ENCODE results near the gene NOL6.

NOL6 gene

DNA sequence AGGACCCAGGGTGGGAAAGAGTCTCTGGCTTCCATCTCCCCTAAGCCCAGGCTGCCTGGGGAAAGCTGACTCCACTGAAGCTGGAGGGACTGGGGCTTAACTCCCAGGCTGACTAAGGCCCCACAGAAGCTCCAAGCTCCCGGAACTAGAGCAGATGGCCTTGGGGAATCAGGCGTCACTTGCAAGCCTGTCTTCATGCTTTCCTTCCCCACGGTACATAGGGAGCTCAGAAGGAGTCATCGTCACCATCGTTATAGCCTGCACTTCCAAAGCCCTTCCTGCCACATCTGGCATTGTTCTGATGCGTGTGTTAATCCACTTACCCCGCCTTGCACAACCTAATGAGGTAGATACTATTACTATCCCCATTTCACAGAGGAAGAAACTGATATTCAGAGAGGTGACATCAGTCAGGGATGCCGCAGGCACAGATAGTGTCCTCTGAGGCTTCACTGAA lies 37.9 kb downstream of the NOL6 start:
- H3K4me3 ChIP-seq (replicated peaks in 1 of 2; ENCODE audit: low read depth in 2 of 2, low read length in 2 of 2), result no peak overlapping the region
- TF ChIP-seq, protein P1, sequence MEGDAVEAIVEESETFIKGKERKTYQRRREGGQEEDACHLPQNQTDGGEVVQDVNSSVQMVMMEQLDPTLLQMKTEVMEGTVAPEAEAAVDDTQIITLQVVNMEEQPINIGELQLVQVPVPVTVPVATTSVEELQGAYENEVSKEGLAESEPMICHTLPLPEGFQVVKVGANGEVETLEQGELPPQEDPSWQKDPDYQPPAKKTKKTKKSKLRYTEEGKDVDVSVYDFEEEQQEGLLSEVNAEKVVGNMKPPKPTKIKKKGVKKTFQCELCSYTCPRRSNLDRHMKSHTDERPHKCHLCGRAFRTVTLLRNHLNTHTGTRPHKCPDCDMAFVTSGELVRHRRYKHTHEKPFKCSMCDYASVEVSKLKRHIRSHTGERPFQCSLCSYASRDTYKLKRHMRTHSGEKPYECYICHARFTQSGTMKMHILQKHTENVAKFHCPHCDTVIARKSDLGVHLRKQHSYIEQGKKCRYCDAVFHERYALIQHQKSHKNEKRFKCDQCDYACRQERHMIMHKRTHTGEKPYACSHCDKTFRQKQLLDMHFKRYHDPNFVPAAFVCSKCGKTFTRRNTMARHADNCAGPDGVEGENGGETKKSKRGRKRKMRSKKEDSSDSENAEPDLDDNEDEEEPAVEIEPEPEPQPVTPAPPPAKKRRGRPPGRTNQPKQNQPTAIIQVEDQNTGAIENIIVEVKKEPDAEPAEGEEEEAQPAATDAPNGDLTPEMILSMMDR (IDR thresholded peaks at IDR 0.05; ENCODE audit: low read depth, low read length), result no peak
- no peak for DNase-seq (ENCODE audit: low read depth in 2 of 2)

DNA sequence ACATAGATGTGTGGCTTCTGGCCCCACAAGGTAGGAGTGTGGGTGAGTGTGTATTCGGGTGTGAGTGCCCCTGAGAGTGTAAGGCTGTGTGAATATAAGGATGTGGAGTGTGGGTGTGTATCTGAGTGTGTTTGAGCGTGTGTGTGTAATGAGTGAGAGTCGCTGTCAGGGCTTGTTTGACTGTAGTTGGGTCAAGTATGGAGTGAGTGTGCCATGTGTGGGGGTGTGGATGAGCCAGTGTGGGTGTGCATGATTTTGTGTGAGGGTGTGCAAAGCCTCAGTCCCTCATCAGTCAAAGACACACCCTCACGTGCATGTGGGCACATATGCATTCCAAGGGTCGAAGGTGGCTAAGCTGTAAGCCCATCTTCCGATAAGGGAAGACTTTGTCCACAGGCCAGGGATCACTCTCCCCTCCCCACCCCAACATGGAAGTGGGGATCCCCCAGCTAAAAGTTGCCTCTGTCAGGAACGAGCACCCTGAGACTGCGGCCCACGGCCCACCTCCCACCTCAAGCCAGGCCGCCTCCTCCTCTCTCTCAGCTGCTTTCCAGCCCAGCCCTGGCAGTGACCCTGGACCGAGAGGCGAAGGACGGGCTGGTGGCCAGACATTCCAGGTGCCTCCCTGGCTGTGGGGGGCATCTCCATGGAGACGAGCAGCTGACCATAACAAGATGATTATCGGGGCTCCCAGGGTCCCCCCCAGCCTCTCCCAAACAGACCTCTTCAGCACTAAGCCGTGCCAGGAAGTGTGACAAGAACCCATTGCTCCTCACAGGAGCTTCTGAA lies 39.2 kb downstream of the NOL6 start:
- DNase-seq (ENCODE audit: low read depth in 2 of 2), result no peak
- no peak overlapping the region for H3K4me3 ChIP-seq (replicated peaks in 1 of 2; ENCODE audit: low read depth in 2 of 2, low read length in 2 of 2)
- TF ChIP-seq, protein P1 (IDR thresholded peaks at IDR 0.05; ENCODE audit: low read depth, low read length), result no peak

DNA sequence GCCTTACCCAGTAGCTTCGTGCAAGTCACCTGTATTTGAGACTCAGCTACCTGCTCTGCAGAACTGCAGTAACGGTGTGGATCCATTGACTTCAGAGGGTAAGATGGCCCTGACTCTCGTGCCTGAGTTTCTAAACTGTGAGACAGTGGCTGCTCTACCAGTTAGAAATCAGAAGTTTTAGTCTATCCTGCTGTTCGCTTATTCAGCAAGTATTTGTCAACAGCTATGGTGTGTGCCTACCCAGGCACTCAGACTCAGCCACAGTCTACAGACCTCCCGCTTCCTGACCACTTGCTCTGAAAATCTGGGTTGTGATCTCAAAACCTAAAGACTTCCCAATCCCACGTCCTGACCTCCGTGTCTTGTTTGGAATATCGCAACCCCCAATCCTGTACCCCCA lies 39.9 kb downstream of the NOL6 start:
- no peak for DNase-seq (ENCODE audit: low read depth in 2 of 2)
- TF ChIP-seq, protein P1 (IDR thresholded peaks at IDR 0.05; ENCODE audit: low read depth, low read length), result no peak
- no peak overlapping the region for H3K4me3 ChIP-seq (replicated peaks in 1 of 2; ENCODE audit: low read depth in 2 of 2, low read length in 2 of 2)

DNA sequence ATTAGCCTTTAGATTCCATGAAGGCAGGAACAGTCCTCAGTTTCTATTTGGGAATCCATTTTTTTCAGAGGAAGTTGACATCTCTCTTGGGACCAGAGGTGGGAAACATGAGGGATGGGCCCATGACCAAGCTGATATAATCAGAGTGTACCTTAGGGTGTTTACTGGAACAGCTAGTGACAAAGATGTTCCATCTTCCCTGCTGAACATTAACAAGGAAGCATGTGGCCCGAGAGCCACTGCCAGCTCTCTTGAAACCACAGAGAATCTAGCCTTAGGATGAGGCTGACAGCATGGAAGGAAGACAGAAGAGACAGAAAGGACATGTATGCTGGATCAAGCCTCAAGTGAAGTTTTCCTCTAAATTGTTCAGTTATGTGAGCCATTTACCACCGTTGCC lies 42.3 kb downstream of the NOL6 start:
- DNase-seq (ENCODE audit: low read depth in 2 of 2), result no peak
- no peak overlapping the region for H3K4me3 ChIP-seq (replicated peaks in 1 of 2; ENCODE audit: low read depth in 2 of 2, low read length in 2 of 2)
- TF ChIP-seq, protein P1 (IDR thresholded peaks at IDR 0.05; ENCODE audit: low read depth, low read length), result no peak

DNA sequence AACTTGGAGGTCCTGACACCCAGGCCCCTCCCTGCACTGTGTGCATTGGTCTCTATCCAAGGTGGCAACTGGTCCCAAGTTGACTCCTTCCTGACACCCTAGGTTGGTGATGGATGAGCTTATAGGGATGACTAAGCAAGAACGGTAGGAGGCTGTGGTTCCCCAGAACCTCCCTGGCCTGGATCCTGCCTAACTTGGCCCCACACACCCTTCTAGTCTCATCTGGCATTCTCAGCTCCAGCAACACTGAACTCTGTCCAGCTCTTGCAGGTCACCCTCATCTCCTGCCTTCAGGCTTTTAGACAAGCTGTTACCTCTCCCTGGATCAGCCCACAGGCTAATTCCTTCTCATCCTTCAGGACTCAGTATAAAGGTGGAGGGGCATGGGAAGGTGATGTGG lies 42.8 kb downstream of the NOL6 start:
- DNase-seq (ENCODE audit: low read depth in 2 of 2), result no peak
- TF ChIP-seq, protein P1 (IDR thresholded peaks at IDR 0.05; ENCODE audit: low read depth, low read length), result no peak
- no peak overlapping the region for H3K4me3 ChIP-seq (replicated peaks in 1 of 2; ENCODE audit: low read depth in 2 of 2, low read length in 2 of 2)

DNA sequence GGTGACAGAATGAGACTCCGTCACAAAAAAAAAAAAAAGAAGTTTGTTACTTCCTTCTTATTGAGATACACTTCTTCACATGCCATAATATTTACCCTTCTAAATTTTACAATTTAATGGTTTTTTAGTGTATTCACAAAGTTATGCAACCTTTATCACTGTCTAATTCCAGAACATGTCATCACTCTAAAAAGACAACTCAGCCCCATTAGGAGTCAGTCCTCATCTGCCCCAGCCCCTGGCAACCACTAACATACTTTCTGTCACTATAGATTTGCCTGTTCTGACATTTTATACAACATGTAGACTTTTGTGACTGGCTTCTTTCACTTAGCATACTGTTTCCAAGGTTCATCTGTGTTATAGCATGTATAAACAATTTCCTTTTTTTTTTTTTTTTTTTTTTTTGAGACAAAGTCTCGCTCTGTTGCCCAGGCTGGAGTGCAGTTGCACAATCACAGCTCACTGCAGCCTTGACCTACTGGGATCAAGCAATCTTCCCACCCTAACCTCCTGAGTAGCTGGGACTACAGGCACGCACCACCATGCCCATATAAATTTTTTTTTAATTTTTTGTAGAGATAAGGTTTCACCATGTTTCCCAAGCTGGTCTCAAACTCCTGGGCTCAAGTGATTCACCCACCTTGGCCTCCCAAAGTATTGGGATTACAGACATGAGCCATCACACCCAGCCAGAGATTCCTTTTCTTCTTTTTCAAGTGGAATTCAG lies 44.3 kb downstream of the NOL6 start:
- TF ChIP-seq, protein P1 (IDR thresholded peaks at IDR 0.05; ENCODE audit: low read depth, low read length), result no peak
- H3K4me3 ChIP-seq (replicated peaks in 1 of 2; ENCODE audit: low read depth in 2 of 2, low read length in 2 of 2), result no peak overlapping the region
- DNase-seq (ENCODE audit: low read depth in 2 of 2), result peak in 1 of 2 donors; percentile 59
